HCT116 (cell line): ENCODE data around the gene UBE2R2. TPM values are rescaled to one million over a fixed set of nuclear protein-coding genes. Genes with fewer than 3 reads are reported as not detected.

Experiments used
- ATAC-seq: fragments of 200-7000 bp; cut with Tn5 transposase; 2 replicates; pipeline ENCODE4 v1.9.1; 2020; ENCODE audit warnings: mild to moderate bottlenecking, moderate library complexity
- BruUV-seq: library from RNA; stranded (reverse); fragments of 400-500 nt; replicated peaks from 2 replicates; lab custom pipeline; 2021; lab: Mats Ljungman, UMichigan
- CTCF ChIA-PET: fragments of 300-600 bp; sonication (Branson Sonifier 250); formaldehyde crosslinking; loops from one replicate; lab custom pipeline; 2021; ENCODE audit warnings: antibody characterized with exemption; lab: Charles Lee
- POLR2A ChIA-PET: fragments of 300-600, 350-600 bp; sonication (Branson Sonifier 250); formaldehyde crosslinking; loops from one replicate; lab custom pipeline; 2021; ENCODE audit warnings: antibody characterized with exemption; lab: Charles Lee
- RAD21 ChIA-PET, 2 experiments: fragments of 300-600 bp; sonication (Branson Sonifier 250); formaldehyde crosslinking; loops; one replicate each; lab custom pipeline; 2023; ENCODE audit warnings: low total read pairs in 2 of 2; ENCODE audit not compliant: uncharacterized antibody in 2 of 2, unreplicated experiment in 2 of 2, low non-redundant PET in 1 of 2; lab: Charles Lee
- DNase-seq: peaks from one replicate; pipeline ENCODE4 v3.0.0-alpha.2; 2010; ENCODE audit warnings: low read depth, low spot score
- H2AFZ ChIP-seq: fragments of 200-600 bp; shearing (Covaris generic), sonication (generic); 2 replicates; pipeline ENCODE4 v1.6.1; 2017; ENCODE audit warnings: low read depth, mixed run types, mixed read lengths, antibody characterized with exemption, low read length; ENCODE audit not compliant: poor library complexity, severe bottlenecking
- H3K27ac ChIP-seq: 2 replicates; pipeline ENCODE4 v1.5.1; 2012; ENCODE audit warnings: low read depth, low read length
- H3K27me3 ChIP-seq: fragments of 200-600 bp; sonication (generic); 2 replicates; pipeline ENCODE4 v1.6.1; 2016; ENCODE audit warnings: mixed run types, low read length, mixed read lengths; ENCODE audit not compliant: insufficient read depth
- H3K36me3 ChIP-seq, 2 experiments: fragments of 200-500 bp in 1 of 2; fragments of 200-600 bp in 1 of 2; sonication (Bioruptor generic) in 1 of 2; sonication (generic) in 1 of 2; 2 replicates each; pipeline versions ENCODE4 v1.5.1 to v1.6.1; 2014 to 2016; ENCODE audit warnings: low read length in 2 of 2, inconsistent platforms in 1 of 2, mixed read lengths in 1 of 2, mixed run types in 1 of 2; ENCODE audit not compliant: insufficient read depth in 2 of 2, control insufficient read depth in 1 of 2
- H3K4me1 ChIP-seq, 2 experiments: fragments of 200-600 bp in 1 of 2; sonication (generic) in 1 of 2; 2 replicates each; pipeline versions ENCODE4 v1.5.1 to v1.6.1; 2012 to 2017; ENCODE audit warnings: low read length in 2 of 2, inconsistent platforms in 1 of 2, mild to moderate bottlenecking in 1 of 2, mixed read lengths in 1 of 2, mixed run types in 1 of 2, moderate library complexity in 1 of 2; ENCODE audit not compliant: insufficient read depth in 2 of 2, control insufficient read depth in 1 of 2
- H3K4me2 ChIP-seq: fragments of 200-600 bp; sonication (generic); 2 replicates; pipeline ENCODE4 v1.6.1; 2017; ENCODE audit warnings: mixed run types, low read length, mixed read lengths
- H3K4me3 ChIP-seq, 2 experiments: fragments of 200-600 bp in 1 of 2; sonication (generic) in 1 of 2; replicated peaks in 1 of 2; 2 replicates each; pipeline ENCODE4 v1.5.1; 2011 to 2016; ENCODE audit warnings: low read length in 2 of 2, control low read depth in 1 of 2, low read depth in 1 of 2, mild to moderate bottlenecking in 1 of 2, mixed read lengths in 1 of 2, mixed run types in 1 of 2
- H3K79me2 ChIP-seq: fragments of 200-600 bp; sonication (generic); 2 replicates; pipeline ENCODE4 v1.6.1; 2017; ENCODE audit warnings: mild to moderate bottlenecking, mixed run types, low read length, moderate library complexity, mixed read lengths; ENCODE audit not compliant: insufficient read depth
- H3K9ac ChIP-seq: fragments of 200-600 bp; sonication (generic); 2 replicates; pipeline ENCODE4 v1.6.1; 2016; ENCODE audit warnings: low read length, mixed read lengths
- H3K9me2 ChIP-seq: fragments of 200-600 bp; sonication (generic), shearing (Covaris generic); 2 replicates; pipeline ENCODE4 v1.6.1; 2017; ENCODE audit warnings: mixed run types, mild to moderate bottlenecking, moderate library complexity; ENCODE audit not compliant: insufficient read depth
- H3K9me3 ChIP-seq, 2 experiments: fragments of 200-500 bp in 1 of 2; fragments of 200-600 bp in 1 of 2; sonication (Bioruptor generic) in 1 of 2; sonication (generic) in 1 of 2; 2 replicates each; pipeline ENCODE4 v1.6.1; 2014 to 2017; ENCODE audit warnings: low read length in 2 of 2, mixed read lengths in 2 of 2, inconsistent platforms in 1 of 2, low read depth in 1 of 2, mild to moderate bottlenecking in 1 of 2, mixed run types in 1 of 2, moderate library complexity in 1 of 2; ENCODE audit not compliant: control insufficient read depth in 1 of 2, insufficient read depth in 1 of 2
- H4K20me1 ChIP-seq: fragments of 200-600 bp; sonication (generic), shearing (Covaris generic); 2 replicates; pipeline ENCODE4 v1.6.1; 2017; ENCODE audit warnings: mixed run types, mild to moderate bottlenecking, moderate library complexity; ENCODE audit not compliant: insufficient read depth
- CBX3 ChIP-seq: IDR thresholded peaks from 2 replicates; pipeline ENCODE4 v1.6.1; 2012; ENCODE audit warnings: low read depth
- CEBPB ChIP-seq: IDR thresholded peaks from 2 replicates; pipeline ENCODE4 v1.6.1; 2012; ENCODE audit warnings: low read depth
- CTCF ChIP-seq, 3 experiments: fragments of 200-600 bp in 1 of 3; sonication (generic) in 1 of 3; IDR thresholded peaks in 2 of 3; conservative IDR thresholded peaks in 1 of 3; 2 replicates each; pipeline ENCODE4 v1.5.1; 2012 to 2017; ENCODE audit warnings: low read depth in 2 of 3, low read length in 2 of 3, antibody characterized with exemption in 1 of 3, borderline replicate concordance in 1 of 3, control low read depth in 1 of 3, mild to moderate bottlenecking in 1 of 3, mixed read lengths in 1 of 3, mixed run types in 1 of 3, moderate library complexity in 1 of 3; ENCODE audit not compliant: insufficient read depth in 1 of 3
- ELF1 ChIP-seq: IDR thresholded peaks from 2 replicates; pipeline ENCODE4 v1.6.1; 2012; ENCODE audit warnings: low read depth, borderline replicate concordance
- EZH2 ChIP-seq: fragments of 200-600 bp; sonication (generic); IDR thresholded peaks from 2 replicates; pipeline ENCODE4 v1.6.1; 2017; ENCODE audit warnings: antibody characterized with exemption, mixed run types
- EZH2phosphoT487 ChIP-seq: fragments of 200-600 bp; IDR thresholded peaks from 2 replicates; pipeline ENCODE4 v1.6.1; 2018; ENCODE audit warnings: antibody characterized with exemption, borderline replicate concordance
- FOSL1 ChIP-seq: IDR thresholded peaks from 2 replicates; pipeline ENCODE4 v1.6.1; 2012; ENCODE audit warnings: low read depth
- JUND ChIP-seq: IDR thresholded peaks from 2 replicates; pipeline ENCODE4 v1.6.1; 2012
- POLR2A ChIP-seq: IDR thresholded peaks from 2 replicates; pipeline ENCODE4 v1.7.0; 2011; ENCODE audit warnings: borderline replicate concordance; ENCODE audit not compliant: insufficient read depth, insufficient read length; ENCODE audit errors: extremely low read depth
- POLR2AphosphoS5 ChIP-seq: IDR thresholded peaks from 2 replicates; pipeline ENCODE4 v1.6.1; 2011; ENCODE audit warnings: mild to moderate bottlenecking, low read depth, low read length, moderate library complexity
- RAD21 ChIP-seq: IDR thresholded peaks from 2 replicates; pipeline ENCODE4 v1.6.1; 2012; ENCODE audit warnings: low read depth, mild to moderate bottlenecking
- REST ChIP-seq: IDR thresholded peaks from 2 replicates; pipeline ENCODE4 v1.6.1; 2012; ENCODE audit warnings: low read depth
- SIN3A ChIP-seq: IDR thresholded peaks from 2 replicates; pipeline ENCODE4 v1.6.1; 2012; ENCODE audit warnings: low read depth
- SP1 ChIP-seq: IDR thresholded peaks from 2 replicates; pipeline ENCODE4 v1.6.1; 2012; ENCODE audit warnings: low read depth
- SRF ChIP-seq: IDR thresholded peaks from 2 replicates; pipeline ENCODE4 v1.6.1; 2012; ENCODE audit warnings: low read depth
- TCF7L2 ChIP-seq: IDR thresholded peaks from 2 replicates; pipeline ENCODE4 v1.7.0; 2011; ENCODE audit warnings: borderline replicate concordance, inconsistent platforms; ENCODE audit not compliant: insufficient read depth, insufficient read length; ENCODE audit errors: extremely low read depth
- YY1 ChIP-seq: IDR thresholded peaks from 2 replicates; pipeline ENCODE4 v1.6.1; 2011; ENCODE audit warnings: low read length, low read depth, moderate library complexity, mild to moderate bottlenecking; ENCODE audit not compliant: insufficient replicate concordance; ENCODE audit errors: extremely low read depth
- ZBTB33 ChIP-seq: IDR thresholded peaks from 2 replicates; pipeline ENCODE4 v1.6.1; 2011; ENCODE audit warnings: mild to moderate bottlenecking, low read length, moderate library complexity; ENCODE audit not compliant: insufficient replicate concordance; ENCODE audit errors: extremely low read depth
- ZNF274 ChIP-seq: fragments of 200-500 bp; sonication (Bioruptor generic); IDR thresholded peaks from 2 replicates; pipeline ENCODE4 v1.6.1; 2014; ENCODE audit warnings: mild to moderate bottlenecking, low read depth, low read length, inconsistent platforms
- intact Hi-C: fragments of 100-400 bp; cut with micrococcal nuclease; formaldehyde crosslinking; loops from 2 replicates; pipeline ENCODE4 v1.10.0; 2022
- total RNA-seq: library from RNA; stranded (reverse); gene quantifications from one replicate; pipeline ENCODE4 v1.2.1, GENCODE V29; 2021; ENCODE audit not compliant: unreplicated experiment

UBE2R2 gene
- total RNA-seq, 1 experiment from 2014 or later, result 47.0 TPM

GRCh38 chr9:33880211-33881089, 63.5 kb downstream of the UBE2R2 start:
- no peak overlapping the region for H3K4me2 ChIP-seq
- no peak overlapping the region for H3K9ac ChIP-seq
- peaks cover 22% of the 10 kb centered on the region; the same call in 1 of the 2 replicates for H4K20me1 ChIP-seq
- no peaks in the 10 kb centered on the region for H3K27me3 ChIP-seq
- TF ChIP-seq JUND (no peak), CEBPB (no peak), SIN3A (no peak), FOSL1 (no peak), TCF7L2 (no peak), ZBTB33 (no peak), SP1 (no peak), RAD21 (no peak), POLR2A (no peak), ELF1 (no peak), CTCF (IDR thresholded peaks at IDR 0.05 in 2 of 3, conservative IDR thresholded peaks at IDR 0.05 in 1 of 3; ENCODE audit: borderline replicate concordance in 1 of 3, insufficient read depth in 1 of 3, low read depth in 2 of 3, low read length in 2 of 3) (no peak), POLR2AphosphoS5 (no peak), CBX3 (no peak), ZNF274 (no peak), EZH2 (no peak), SRF (no peak), YY1 (no peak), REST (no peak), EZH2phosphoT487 (no peak)
- BruUV-seq, result no TSS peak
- ATAC-seq (no peak), DNase-seq (no peak)
- POLR2A ChIA-PET, result no interaction called here
- no peaks in the 10 kb centered on the region for H3K36me3 ChIP-seq
- H3K4me3 ChIP-seq, result no peak overlapping the region
- peaks cover 19 to 38% of the 10 kb centered on the region in 2 experiments for H3K4me1 ChIP-seq
- H3K79me2 ChIP-seq, result peaks cover 99% of the 10 kb centered on the region
- H3K9me3 ChIP-seq, result no peaks in the 10 kb centered on the region
- no peak overlapping the region for H2AFZ ChIP-seq
- H3K9me2 ChIP-seq, result no peaks in the 10 kb centered on the region
- RAD21 ChIA-PET, result no interaction called here
- intact Hi-C loops, result no loop called here
- CTCF ChIA-PET, result no interaction called here
- H3K27ac ChIP-seq, result no peak overlapping the region
